ENCODE results near the gene GATB.

DNA sequence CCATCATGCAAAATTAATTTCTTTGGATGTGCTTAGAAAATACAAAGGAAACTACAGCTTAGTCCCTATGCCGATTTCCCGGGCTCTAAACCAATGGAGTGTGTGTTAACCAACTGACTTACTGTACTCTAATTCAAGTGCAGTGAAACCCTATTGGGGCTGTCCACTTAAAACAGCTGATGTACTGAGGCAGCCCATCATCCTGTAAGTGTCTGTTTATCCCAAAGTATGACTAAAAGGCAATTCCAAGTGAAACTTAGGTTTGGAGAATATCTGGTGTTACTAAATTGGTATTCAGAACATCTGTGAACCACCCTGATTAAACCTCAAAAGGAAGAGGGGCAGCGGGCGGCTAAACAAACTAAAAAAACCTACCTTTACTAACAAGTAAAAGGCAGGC lies 79.7 kb downstream of the GATB start:
- TF ChIP-seq, protein P1, sequence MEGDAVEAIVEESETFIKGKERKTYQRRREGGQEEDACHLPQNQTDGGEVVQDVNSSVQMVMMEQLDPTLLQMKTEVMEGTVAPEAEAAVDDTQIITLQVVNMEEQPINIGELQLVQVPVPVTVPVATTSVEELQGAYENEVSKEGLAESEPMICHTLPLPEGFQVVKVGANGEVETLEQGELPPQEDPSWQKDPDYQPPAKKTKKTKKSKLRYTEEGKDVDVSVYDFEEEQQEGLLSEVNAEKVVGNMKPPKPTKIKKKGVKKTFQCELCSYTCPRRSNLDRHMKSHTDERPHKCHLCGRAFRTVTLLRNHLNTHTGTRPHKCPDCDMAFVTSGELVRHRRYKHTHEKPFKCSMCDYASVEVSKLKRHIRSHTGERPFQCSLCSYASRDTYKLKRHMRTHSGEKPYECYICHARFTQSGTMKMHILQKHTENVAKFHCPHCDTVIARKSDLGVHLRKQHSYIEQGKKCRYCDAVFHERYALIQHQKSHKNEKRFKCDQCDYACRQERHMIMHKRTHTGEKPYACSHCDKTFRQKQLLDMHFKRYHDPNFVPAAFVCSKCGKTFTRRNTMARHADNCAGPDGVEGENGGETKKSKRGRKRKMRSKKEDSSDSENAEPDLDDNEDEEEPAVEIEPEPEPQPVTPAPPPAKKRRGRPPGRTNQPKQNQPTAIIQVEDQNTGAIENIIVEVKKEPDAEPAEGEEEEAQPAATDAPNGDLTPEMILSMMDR (conservative IDR thresholded peaks at IDR 0.05 in 1 of 2, IDR thresholded peaks at IDR 0.05 in 1 of 2; ENCODE audit: low read depth in 1 of 2, low read length in 2 of 2) = no peak
- TF ChIP-seq EZH2 (IDR thresholded peaks at IDR 0.05; ENCODE audit: low read length, missing control alignments) = no peak

All from fibroblast of lung (primary cell).